Esophagus muscularis mucosa (tissue), 3 donors: Measurements from ENCODE around the gene BPTF.

Experiments used
- CTCF ChIP-seq, 3 experiments: fragments of 200-600 bp in 2 of 3; fragments of 450-650 bp in 1 of 3; sonication (generic) in 2 of 3; IDR thresholded peaks; one replicate each; pipeline ENCODE4 v1.5.1; 2017 to 2019; ENCODE audit warnings: antibody characterized with exemption in 3 of 3, mild to moderate bottlenecking in 2 of 3, moderate library complexity in 1 of 3
- POLR2A ChIP-seq: fragments of 450-650 bp; IDR thresholded peaks from one replicate; pipeline ENCODE4 v1.6.1; 2017; ENCODE audit warnings: antibody characterized with exemption, moderate library complexity, mild to moderate bottlenecking, low read depth

- TF ChIP-seq CTCF (IDR thresholded peaks at IDR 0.05) (no peak), POLR2A (no peak)
Measured at GRCh38 chr17:68016838-68017237, 191.5 kb downstream of the BPTF start.
